Measurements from ENCODE around the gene FAM217B. TPM values are rescaled to one million over a fixed set of nuclear protein-coding genes. Genes with fewer than 3 reads are reported as not detected.

FAM217B gene
- total RNA-seq, 2 experiments from 2014 or later: 23.1 to 23.7 TPM

DNA sequence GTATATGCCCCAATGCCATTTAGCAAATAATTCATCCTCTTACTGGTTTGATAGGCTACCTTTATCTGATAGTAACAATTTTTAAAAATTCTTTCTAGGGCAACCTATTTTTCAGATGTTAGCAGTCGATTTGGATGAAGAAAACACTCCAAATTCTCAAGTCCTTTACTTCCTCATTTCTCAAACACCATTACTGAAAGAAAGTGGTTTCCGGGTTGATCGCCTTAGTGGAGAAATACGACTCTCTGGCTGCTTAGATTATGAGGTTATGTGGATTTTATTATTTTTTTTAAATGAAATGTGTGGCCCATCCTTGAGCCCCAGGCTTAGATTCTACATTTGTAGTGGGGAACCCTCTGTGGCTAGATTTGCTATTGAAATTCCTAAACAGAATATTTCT is 44.4 kb downstream of the FAM217B start:
- peaks cover 5% of the 10 kb centered on the region for H3K36me3 Mint-ChIP-seq (ENCODE audit: low read depth)
- no peak for ATAC-seq (ENCODE audit: poor library complexity)
- no peak overlapping the region for H3K27ac Mint-ChIP-seq
- Histone ChIP-seq H3K9me3 (ENCODE audit: control insufficient read depth in 1 of 2, insufficient read depth in 1 of 2, low read length in 2 of 2) (no peaks in the 10 kb centered on the region), H3K4me3 (ENCODE audit: low read length) (no peak overlapping the region), H3K4me1 (ENCODE audit: insufficient read depth, low read length) (no peaks in the 10 kb centered on the region), H3K36me3 (ENCODE audit: insufficient read depth, low read length) (no peaks in the 10 kb centered on the region), H3K27ac (ENCODE audit: low read depth in 1 of 2, low read length in 2 of 2) (no peak overlapping the region), H3K27me3 (ENCODE audit: control insufficient read depth in 1 of 2, insufficient read depth in 2 of 2, low read length in 2 of 2) (no peaks in the 10 kb centered on the region)
- no peaks in the 10 kb centered on the region for H3K27me3 Mint-ChIP-seq
- no peaks in the 10 kb centered on the region for H3K4me1 Mint-ChIP-seq (ENCODE audit: low read depth)
- H3K4me3 Mint-ChIP-seq: no peak overlapping the region
- H3K9me3 Mint-ChIP-seq: no peaks in the 10 kb centered on the region
- ChIA-PET CTCF (no interaction called here), POLR2A (no interaction called here)
- TF ChIP-seq, protein P1, sequence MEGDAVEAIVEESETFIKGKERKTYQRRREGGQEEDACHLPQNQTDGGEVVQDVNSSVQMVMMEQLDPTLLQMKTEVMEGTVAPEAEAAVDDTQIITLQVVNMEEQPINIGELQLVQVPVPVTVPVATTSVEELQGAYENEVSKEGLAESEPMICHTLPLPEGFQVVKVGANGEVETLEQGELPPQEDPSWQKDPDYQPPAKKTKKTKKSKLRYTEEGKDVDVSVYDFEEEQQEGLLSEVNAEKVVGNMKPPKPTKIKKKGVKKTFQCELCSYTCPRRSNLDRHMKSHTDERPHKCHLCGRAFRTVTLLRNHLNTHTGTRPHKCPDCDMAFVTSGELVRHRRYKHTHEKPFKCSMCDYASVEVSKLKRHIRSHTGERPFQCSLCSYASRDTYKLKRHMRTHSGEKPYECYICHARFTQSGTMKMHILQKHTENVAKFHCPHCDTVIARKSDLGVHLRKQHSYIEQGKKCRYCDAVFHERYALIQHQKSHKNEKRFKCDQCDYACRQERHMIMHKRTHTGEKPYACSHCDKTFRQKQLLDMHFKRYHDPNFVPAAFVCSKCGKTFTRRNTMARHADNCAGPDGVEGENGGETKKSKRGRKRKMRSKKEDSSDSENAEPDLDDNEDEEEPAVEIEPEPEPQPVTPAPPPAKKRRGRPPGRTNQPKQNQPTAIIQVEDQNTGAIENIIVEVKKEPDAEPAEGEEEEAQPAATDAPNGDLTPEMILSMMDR (IDR thresholded peaks at IDR 0.05): no peak
- intact Hi-C loops (cut with DNase I, micrococcal nuclease): no loop called here
- DNase-seq: no peak

DNA sequence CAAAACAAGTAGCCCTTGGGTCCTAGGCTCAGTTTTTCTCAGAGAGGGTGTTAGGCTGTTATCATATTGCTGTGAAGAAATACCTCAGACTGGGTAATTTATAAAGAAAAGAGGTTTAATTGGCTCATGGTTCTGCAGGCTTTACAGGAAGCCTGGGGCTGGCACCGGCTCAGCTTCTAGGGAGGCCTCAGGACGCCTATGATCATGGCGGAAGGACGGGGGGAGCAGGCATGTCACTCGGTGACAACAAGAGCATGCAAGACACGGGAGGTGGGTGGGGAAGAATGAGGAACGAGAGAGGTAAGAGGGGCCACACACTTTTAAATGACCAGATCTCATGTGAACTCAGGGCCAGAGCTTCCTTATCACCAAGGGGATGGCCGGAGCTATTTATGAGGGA is 45.0 kb downstream of the FAM217B start:
- Histone ChIP-seq H3K27me3 (ENCODE audit: control insufficient read depth in 1 of 2, insufficient read depth in 2 of 2, low read length in 2 of 2) (no peaks in the 10 kb centered on the region), H3K36me3 (ENCODE audit: insufficient read depth, low read length) (no peaks in the 10 kb centered on the region), H3K4me1 (ENCODE audit: insufficient read depth, low read length) (no peaks in the 10 kb centered on the region), H3K9me3 (ENCODE audit: control insufficient read depth in 1 of 2, insufficient read depth in 1 of 2, low read length in 2 of 2) (no peaks in the 10 kb centered on the region), H3K27ac (ENCODE audit: low read depth in 1 of 2, low read length in 2 of 2) (no peak overlapping the region), H3K4me3 (ENCODE audit: low read length) (no peak overlapping the region)
- no peaks in the 10 kb centered on the region for H3K4me1 Mint-ChIP-seq (ENCODE audit: low read depth)
- H3K27me3 Mint-ChIP-seq: no peaks in the 10 kb centered on the region
- intact Hi-C loops (cut with DNase I, micrococcal nuclease): no loop called here
- H3K4me3 Mint-ChIP-seq: no peak overlapping the region
- ChIA-PET CTCF (no interaction called here), POLR2A (no interaction called here)
- DNase-seq (no peak), ATAC-seq (ENCODE audit: poor library complexity) (no peak)
- TF ChIP-seq, protein P1 (IDR thresholded peaks at IDR 0.05): no peak
- peaks cover 5% of the 10 kb centered on the region for H3K36me3 Mint-ChIP-seq (ENCODE audit: low read depth)
- H3K9me3 Mint-ChIP-seq: no peaks in the 10 kb centered on the region
- H3K27ac Mint-ChIP-seq: no peak overlapping the region

DNA sequence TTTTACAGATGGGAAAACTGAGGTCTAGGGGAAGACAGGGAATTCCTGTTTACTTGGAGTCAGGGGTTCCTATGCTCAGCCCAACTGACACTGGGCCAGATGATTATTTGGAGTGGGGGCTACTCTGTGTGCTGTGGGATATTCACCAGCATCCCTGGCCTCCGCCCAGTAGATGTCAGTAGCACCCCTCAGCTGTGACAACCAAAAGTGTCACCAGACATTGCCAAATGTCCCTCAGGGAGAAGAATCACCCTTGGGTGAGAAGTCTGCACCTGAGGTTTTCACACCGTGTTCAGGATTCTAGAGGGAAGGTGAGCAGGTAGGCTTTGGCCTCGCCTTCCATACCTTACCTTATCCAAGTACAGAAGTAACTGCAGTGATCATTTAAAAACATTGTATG is 45.7 kb downstream of the FAM217B start:
- ChIA-PET CTCF (no interaction called here), POLR2A (interaction anchor here (0.7 kb wide), 1 partner anchor 34 kb away, joined by 3 read pairs; no protein-coding TSS in a partner anchor)
- Histone ChIP-seq H3K36me3 (ENCODE audit: insufficient read depth, low read length) (no peaks in the 10 kb centered on the region), H3K4me1 (ENCODE audit: insufficient read depth, low read length) (no peaks in the 10 kb centered on the region), H3K27ac (ENCODE audit: low read depth in 1 of 2, low read length in 2 of 2) (no peak overlapping the region), H3K9me3 (ENCODE audit: control insufficient read depth in 1 of 2, insufficient read depth in 1 of 2, low read length in 2 of 2) (no peaks in the 10 kb centered on the region), H3K4me3 (ENCODE audit: low read length) (no peak overlapping the region), H3K27me3 (ENCODE audit: control insufficient read depth in 1 of 2, insufficient read depth in 2 of 2, low read length in 2 of 2) (no peaks in the 10 kb centered on the region)
- TF ChIP-seq, protein P1 (IDR thresholded peaks at IDR 0.05): no peak
- H3K9me3 Mint-ChIP-seq: no peaks in the 10 kb centered on the region
- no peak overlapping the region for H3K4me3 Mint-ChIP-seq
- ATAC-seq (ENCODE audit: poor library complexity) (no peak), DNase-seq (peak in 1 of 14 experiments; percentile 8)
- intact Hi-C loops (cut with DNase I, micrococcal nuclease): no loop called here
- no peaks in the 10 kb centered on the region for H3K27me3 Mint-ChIP-seq
- peaks cover 5% of the 10 kb centered on the region for H3K36me3 Mint-ChIP-seq (ENCODE audit: low read depth)
- no peak overlapping the region for H3K27ac Mint-ChIP-seq
- no peaks in the 10 kb centered on the region for H3K4me1 Mint-ChIP-seq (ENCODE audit: low read depth)
